Left forelimb (tissue), 1 donor: ENCODE results near the gene CEBPA.
A peak's percentile ranks its signal among the peaks of the same experiment; 100 is the strongest.

Experiments used
- DNase-seq: peaks from one replicate; pipeline ENCODE4 v3.0.0-alpha.2; 2018; ENCODE audit warnings: low spot score

The CEBPA gene

GRCh38 chr19:33302175-33302973 lies at the start of gene CEBPA:
Gene CEBPA, minus strand, starts transcription at chr19:33302534. Its CDS starts 120 bp downstream, at chr19:33302414.
- DNase-seq, result peak; percentile 90

- DNase-seq, result no peak
These were observed 48.4 kb upstream of the CEBPA start for GRCh38 chr19:33350538-33351309.

- DNase-seq, result no peak
These were observed 47.3 kb upstream of the CEBPA start for GRCh38 chr19:33349319-33350289.

DNA sequence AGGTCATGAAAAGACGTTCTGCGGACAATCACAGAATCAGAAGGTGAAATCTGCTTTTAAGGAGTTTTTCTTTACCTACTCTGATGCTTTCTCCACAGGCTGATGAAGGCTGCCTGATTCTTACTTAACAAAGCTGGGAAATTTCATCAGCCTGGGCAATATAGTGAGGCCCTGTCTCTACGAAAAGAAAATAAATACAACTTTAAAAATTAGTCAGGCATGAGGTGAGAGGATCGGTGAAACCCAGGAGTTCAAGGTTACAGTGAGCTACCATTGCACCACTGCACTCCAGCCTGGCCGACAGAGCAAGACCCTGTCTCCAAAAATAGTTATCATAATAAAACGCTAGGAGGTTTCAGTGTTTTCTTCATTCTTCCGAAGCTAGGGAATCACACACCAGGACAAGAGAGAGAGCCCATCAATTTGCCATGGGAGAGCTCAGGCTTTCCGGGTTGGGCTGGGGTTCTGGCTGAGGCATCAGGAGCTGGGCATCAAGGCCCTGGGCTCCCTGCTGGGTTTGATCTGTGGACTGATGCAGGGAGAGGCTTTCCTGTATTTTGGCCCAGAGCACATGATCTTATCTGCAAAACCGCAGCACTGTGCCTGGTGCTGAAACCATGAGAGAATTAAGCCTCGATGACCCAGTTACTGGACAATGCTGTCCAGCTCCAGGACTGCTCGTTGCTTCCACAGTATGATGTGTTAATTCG lies 46.1 kb upstream of the CEBPA start:
- DNase-seq, result no peak

DNA sequence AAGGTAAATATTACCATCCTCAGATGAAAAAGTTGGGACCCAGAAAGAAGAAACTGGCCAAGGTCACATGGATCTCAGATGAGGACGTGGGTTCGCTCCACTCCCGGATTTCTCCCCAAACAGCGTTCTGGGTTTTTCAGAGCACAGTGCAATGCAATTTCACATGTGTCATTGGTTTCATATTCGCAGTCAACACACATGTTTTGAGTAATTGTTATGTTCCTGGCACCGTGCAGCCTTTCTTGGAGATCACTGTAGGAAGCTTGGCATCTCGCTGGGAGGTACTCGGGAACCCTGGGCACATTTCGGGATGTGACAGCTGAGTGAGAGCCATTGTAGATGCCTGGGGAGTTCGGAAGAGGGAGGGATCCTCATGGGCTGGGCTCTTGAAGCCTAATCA lies 45.0 kb upstream of the CEBPA start:
- DNase-seq, result no peak

DNA sequence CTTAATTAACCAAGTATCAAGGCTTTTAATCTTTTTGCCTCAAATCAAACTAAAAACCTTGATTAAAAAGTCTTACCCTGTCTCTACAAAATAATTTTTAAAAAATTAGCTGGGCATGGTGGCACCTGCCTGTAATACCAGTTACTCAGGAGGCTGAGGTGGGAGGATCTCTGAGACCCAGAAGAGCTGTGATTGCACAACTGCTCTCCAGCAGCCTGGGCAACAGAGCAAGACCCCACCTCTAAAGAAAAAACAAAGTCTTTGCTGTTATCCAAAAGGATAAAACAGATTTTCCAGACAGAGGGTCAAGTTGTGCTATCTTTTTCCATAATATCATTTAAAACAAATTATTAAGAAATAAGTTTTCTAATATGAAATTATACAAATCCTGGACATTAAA lies 44.3 kb upstream of the CEBPA start:
- no peak for DNase-seq

DNA sequence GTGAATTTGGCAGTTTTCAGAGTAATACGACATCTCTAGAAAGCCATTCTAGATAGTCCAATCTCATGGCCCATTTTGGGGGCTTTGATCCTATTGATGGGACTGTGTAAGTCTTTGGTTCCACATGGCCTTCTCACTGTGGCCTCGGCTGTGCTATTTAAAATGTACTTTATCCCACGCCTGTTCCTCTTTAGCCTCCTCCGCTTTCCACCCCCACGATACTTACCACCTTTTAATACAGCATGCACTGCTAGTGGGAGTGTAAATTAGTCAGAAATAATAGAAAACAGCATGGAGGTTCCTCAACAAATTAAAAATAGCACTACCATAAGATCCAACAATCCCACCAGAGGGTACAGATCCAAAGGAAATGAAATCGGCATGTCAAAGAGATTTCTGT lies 42.8 kb upstream of the CEBPA start:
- no peak for DNase-seq

DNA sequence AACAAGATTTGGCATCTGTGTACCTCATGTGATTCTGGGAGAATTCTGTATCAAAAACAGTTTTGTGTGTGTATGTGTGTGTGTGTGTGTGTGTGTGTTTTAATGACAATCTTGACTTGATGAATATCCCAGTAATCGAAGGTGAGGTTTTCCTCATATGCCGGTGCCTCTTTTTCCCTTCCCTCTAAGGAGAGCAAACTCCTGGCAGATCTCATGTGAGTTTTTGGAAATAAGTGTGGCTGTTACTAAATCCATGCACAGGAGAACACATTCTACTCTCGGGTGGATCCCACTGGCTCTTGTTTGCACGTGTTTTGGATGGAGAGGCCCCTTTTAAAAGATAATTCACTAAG lies 42.2 kb upstream of the CEBPA start:
- DNase-seq, result no peak

GRCh38 chr19:33343859-33344572 lies 41.7 kb upstream of the CEBPA start:
- no peak for DNase-seq

GRCh38 chr19:33343301-33343700 lies 41.0 kb upstream of the CEBPA start:
- no peak for DNase-seq

- DNase-seq, result no peak
These were observed 38.7 kb upstream of the CEBPA start for GRCh38 chr19:33340991-33341390.

DNA sequence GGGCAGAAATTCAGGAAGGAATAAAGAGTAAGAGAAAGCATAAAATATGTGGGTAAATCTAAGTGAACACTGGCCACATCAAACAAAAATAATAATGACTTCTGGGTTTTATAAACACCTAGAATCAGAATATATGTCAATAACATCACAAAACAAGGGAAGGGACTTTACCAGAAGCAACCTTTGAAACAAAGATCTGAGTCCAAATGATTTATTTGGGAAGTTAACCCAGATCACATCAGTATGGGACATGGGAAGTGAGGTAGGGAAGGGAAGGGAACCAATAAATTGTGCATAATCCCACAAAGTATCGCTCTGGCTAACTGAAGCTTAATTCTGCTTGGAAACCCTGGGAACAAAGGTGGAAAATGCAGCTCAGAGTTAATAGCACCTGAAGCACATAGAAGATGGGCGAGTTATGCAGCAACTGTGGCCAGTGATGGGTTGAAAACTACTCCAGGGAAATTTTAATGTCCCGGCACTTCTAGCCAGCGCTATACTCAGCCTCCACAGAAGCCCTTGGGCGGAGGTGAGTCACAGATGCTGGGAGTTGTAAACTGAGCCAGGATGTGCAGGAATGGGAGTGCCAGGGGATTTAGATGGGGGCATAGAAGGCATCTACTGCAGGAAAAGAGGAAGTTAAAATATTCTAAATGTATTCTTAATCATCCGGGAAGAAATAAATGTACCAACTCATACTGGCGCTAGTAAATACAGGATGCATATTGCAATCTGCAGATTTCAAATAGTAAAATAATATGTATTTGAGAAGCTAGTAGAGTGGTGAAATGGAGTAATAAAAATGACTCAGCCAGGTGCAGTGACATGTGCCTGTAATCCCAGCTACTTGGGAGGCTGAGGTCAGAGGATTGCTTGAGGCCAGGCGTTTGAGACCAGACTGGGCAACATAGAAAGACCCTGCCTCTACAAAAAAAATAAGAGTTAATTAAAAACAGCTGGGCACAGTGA lies 37.0 kb upstream of the CEBPA start:
- no peak for DNase-seq

DNA sequence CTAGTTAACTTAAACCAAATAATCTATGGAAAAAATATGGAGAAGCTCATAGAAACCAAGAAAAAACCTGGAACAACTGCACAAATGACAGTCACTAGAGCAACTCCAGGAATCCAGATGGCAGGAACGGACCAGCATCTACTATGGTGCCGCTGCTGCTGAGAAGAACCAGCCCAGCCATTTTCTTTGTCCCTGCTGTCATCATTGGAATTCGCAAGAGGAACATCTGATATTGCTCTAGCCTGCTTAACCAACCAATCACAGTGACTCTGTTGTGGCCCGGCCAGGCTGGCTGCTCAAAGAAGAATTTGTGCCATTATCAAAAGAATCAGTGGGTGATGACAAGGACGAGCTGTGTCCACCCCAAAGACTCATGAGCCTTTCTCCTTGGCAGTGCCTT lies 33.1 kb upstream of the CEBPA start:
- DNase-seq, result no peak

GRCh38 chr19:33334271-33334670 lies 31.9 kb upstream of the CEBPA start:
- DNase-seq, result no peak

GRCh38 chr19:33333642-33334041 lies 31.3 kb upstream of the CEBPA start:
- DNase-seq, result no peak

GRCh38 chr19:33333151-33333550 lies 30.8 kb upstream of the CEBPA start:
- no peak for DNase-seq

- no peak for DNase-seq
These were observed 29.9 kb upstream of the CEBPA start for GRCh38 chr19:33332248-33332647.

- no peak for DNase-seq
These were observed 27.4 kb upstream of the CEBPA start for GRCh38 chr19:33329736-33330135.

- DNase-seq, result no peak
These were observed 26.7 kb upstream of the CEBPA start for GRCh38 chr19:33329060-33329459.

- DNase-seq, result no peak
These were observed 23.6 kb upstream of the CEBPA start for GRCh38 chr19:33325920-33326319.
